ENCODE results near the gene ACOX2.

The ACOX2 gene

DNA sequence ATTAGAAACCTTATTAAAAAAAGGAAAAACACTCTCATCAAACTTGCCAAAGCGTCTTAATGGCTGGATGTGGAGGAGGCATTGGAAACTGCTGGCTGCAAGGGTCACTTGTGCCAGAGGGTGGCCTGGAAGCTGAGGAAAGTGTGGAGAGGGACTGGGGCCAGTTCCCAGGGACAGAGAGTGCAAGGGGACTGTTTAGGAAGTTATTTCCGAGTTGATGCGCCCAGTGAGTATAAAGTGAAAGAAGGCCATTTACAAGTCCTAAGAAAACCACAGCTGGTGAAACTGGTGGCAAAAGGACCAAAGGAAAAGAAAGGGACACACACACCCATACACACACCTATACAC is 52.3 kb downstream of the ACOX2 start:
- H3F3A ChIP-seq (ENCODE audit: insufficient read depth, low read length) = no peaks in the 10 kb centered on the region
- no peak overlapping the region for H2AFZ ChIP-seq (ENCODE audit: low read length)
- no peak overlapping the region for H3K9ac ChIP-seq (ENCODE audit: low read length)
- no peaks in the 10 kb centered on the region for H3K9me2 ChIP-seq (ENCODE audit: low read depth, low read length)
- H3K27ac ChIP-seq (ENCODE audit: low read depth, low read length, poor library complexity, severe bottlenecking) = no peak overlapping the region
- no peaks in the 10 kb centered on the region for H3K79me2 ChIP-seq (ENCODE audit: insufficient read depth, low read length)
- no peak overlapping the region for H3K4me2 ChIP-seq (ENCODE audit: low read length)
- TF ChIP-seq, protein P1, sequence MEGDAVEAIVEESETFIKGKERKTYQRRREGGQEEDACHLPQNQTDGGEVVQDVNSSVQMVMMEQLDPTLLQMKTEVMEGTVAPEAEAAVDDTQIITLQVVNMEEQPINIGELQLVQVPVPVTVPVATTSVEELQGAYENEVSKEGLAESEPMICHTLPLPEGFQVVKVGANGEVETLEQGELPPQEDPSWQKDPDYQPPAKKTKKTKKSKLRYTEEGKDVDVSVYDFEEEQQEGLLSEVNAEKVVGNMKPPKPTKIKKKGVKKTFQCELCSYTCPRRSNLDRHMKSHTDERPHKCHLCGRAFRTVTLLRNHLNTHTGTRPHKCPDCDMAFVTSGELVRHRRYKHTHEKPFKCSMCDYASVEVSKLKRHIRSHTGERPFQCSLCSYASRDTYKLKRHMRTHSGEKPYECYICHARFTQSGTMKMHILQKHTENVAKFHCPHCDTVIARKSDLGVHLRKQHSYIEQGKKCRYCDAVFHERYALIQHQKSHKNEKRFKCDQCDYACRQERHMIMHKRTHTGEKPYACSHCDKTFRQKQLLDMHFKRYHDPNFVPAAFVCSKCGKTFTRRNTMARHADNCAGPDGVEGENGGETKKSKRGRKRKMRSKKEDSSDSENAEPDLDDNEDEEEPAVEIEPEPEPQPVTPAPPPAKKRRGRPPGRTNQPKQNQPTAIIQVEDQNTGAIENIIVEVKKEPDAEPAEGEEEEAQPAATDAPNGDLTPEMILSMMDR (IDR thresholded peaks at IDR 0.05; ENCODE audit: low read length) = no peak
- TF ChIP-seq EZH2 (IDR thresholded peaks at IDR 0.05; ENCODE audit: borderline replicate concordance, low read length) = no peak
- H3K36me3 ChIP-seq (ENCODE audit: insufficient read depth, low read length) = no peaks in the 10 kb centered on the region
- H3K4me3 ChIP-seq (ENCODE audit: low read depth, low read length, poor library complexity, severe bottlenecking) = no peak overlapping the region
- peaks cover 9% of the 10 kb centered on the region; the same call in 1 of the 2 replicates for H3K27me3 ChIP-seq (ENCODE audit: insufficient read depth, low read length)
- no peaks in the 10 kb centered on the region for H4K20me1 ChIP-seq (ENCODE audit: insufficient read depth, low read length)
- H3K9me3 ChIP-seq (ENCODE audit: low read length) = no peaks in the 10 kb centered on the region
- no peaks in the 10 kb centered on the region for H3K4me1 ChIP-seq (ENCODE audit: insufficient read depth, low read length, severe bottlenecking)

- H3K27ac ChIP-seq (ENCODE audit: low read depth, low read length, poor library complexity, severe bottlenecking) = no peak overlapping the region
- TF ChIP-seq, protein P1 (IDR thresholded peaks at IDR 0.05; ENCODE audit: low read length) = no peak
- TF ChIP-seq EZH2 (IDR thresholded peaks at IDR 0.05; ENCODE audit: borderline replicate concordance, low read length) = no peak
- no peak overlapping the region for H3K4me3 ChIP-seq (ENCODE audit: low read depth, low read length, poor library complexity, severe bottlenecking)
- no peaks in the 10 kb centered on the region for H3K36me3 ChIP-seq (ENCODE audit: insufficient read depth, low read length)
- H3K79me2 ChIP-seq (ENCODE audit: insufficient read depth, low read length) = no peaks in the 10 kb centered on the region
- no peaks in the 10 kb centered on the region for H4K20me1 ChIP-seq (ENCODE audit: insufficient read depth, low read length)
- peaks cover 9% of the 10 kb centered on the region; the same call in 1 of the 2 replicates for H3K27me3 ChIP-seq (ENCODE audit: insufficient read depth, low read length)
- H3K4me2 ChIP-seq (ENCODE audit: low read length) = no peak overlapping the region
- no peaks in the 10 kb centered on the region for H3K4me1 ChIP-seq (ENCODE audit: insufficient read depth, low read length, severe bottlenecking)
- H3K9ac ChIP-seq (ENCODE audit: low read length) = no peak overlapping the region
- no peaks in the 10 kb centered on the region for H3K9me2 ChIP-seq (ENCODE audit: low read depth, low read length)
- H2AFZ ChIP-seq (ENCODE audit: low read length) = no peak overlapping the region
- H3F3A ChIP-seq (ENCODE audit: insufficient read depth, low read length) = no peaks in the 10 kb centered on the region
- H3K9me3 ChIP-seq (ENCODE audit: low read length) = no peaks in the 10 kb centered on the region
Measured at GRCh38 chr3:58484045-58484721, 52.8 kb downstream of the ACOX2 start.

DNA sequence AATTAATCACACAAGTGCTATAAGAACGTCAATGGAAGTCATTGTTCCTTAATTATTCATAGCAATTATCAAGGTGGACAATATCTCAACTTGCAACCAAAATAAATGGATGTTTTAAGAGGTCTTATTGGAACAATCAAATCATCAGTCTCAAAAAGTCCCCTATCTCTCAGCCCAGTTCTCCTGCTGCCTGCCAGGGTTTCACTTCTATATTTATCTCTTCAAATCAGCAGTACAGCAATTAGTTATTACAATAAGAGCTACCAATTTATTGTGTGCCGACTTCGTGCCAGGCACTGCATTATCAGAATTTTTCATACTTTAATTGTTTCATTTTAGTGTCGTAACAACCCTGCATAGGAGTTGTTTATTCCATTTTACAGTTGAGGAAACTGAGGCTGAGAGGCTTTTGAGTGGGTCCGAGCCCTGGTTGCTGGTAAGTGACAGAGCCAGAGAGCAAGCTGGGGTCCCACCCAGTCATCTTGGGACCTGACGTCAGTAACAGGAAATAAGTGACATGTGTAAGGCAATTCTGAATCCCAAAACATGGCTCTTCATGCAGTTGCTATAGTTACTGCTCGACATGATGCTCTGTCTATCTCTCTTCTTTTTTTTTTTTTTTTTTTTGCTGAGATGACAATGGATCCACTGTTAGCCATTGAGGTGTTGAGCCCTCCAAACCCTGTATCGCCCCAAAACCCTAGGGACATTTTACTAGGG is 53.9 kb downstream of the ACOX2 start:
- Histone ChIP-seq H2AFZ (ENCODE audit: low read length) (no peak overlapping the region), H3F3A (ENCODE audit: insufficient read depth, low read length) (no peaks in the 10 kb centered on the region), H3K27me3 (ENCODE audit: insufficient read depth, low read length) (peaks cover 2% of the 10 kb centered on the region; the same call in 1 of the 2 replicates), H3K4me2 (ENCODE audit: low read length) (no peak overlapping the region), H4K20me1 (ENCODE audit: insufficient read depth, low read length) (no peaks in the 10 kb centered on the region), H3K79me2 (ENCODE audit: insufficient read depth, low read length) (no peaks in the 10 kb centered on the region), H3K27ac (ENCODE audit: low read depth, low read length, poor library complexity, severe bottlenecking) (no peak overlapping the region), H3K9me2 (ENCODE audit: low read depth, low read length) (no peaks in the 10 kb centered on the region), H3K36me3 (ENCODE audit: insufficient read depth, low read length) (no peaks in the 10 kb centered on the region), H3K4me3 (ENCODE audit: low read depth, low read length, poor library complexity, severe bottlenecking) (no peak overlapping the region), H3K4me1 (ENCODE audit: insufficient read depth, low read length, severe bottlenecking) (no peaks in the 10 kb centered on the region), H3K9me3 (ENCODE audit: low read length) (no peaks in the 10 kb centered on the region), H3K9ac (ENCODE audit: low read length) (no peak overlapping the region)
- TF ChIP-seq EZH2 (IDR thresholded peaks at IDR 0.05; ENCODE audit: borderline replicate concordance, low read length) = no peak
- TF ChIP-seq, protein P1 (IDR thresholded peaks at IDR 0.05; ENCODE audit: low read length) = no peak
